NK-92 (cell line): ENCODE results near the gene RHOBTB3.
"Not testable (repeated sequence)": the region's sequence is repeated elsewhere in the genome, so short reads cannot be mapped to it uniquely, and the experiment has no call there.

Experiments
- DNase-seq: peaks from one replicate; lab custom pipeline; 2025; ENCODE audit not compliant: unreplicated experiment; lab: John Stamatoyannopoulos, UW

Gene RHOBTB3

DNA sequence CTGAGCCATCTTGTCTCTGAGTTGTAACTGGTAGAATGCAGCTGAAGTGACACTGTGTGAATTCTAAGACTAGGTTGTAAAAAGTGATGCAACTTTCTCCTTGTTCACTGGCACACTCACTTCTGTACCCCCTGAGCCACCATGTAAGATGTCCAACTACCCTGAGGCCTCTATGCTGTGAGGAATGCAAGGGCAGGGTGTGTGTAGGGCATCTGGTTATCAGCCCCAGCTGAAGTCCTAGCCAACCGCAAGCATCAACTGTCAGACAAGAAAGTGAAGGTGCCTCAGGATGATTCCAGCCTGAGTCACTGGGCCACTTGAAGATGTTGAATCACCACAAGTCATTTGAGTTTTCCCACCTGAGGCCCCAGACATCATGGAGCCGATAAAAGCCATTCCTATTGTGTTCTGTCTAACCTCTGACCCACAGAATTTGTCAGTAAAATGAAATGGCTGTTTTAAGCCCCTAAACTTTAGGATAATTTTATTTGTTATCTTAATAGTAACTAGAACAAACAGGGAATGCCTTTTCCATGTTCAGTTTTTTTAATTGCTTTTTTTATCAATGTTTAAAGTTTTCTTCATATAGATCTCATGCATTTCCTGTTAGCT lies 18.7 kb upstream of the RHOBTB3 start:
- DNase-seq: no peak

DNA sequence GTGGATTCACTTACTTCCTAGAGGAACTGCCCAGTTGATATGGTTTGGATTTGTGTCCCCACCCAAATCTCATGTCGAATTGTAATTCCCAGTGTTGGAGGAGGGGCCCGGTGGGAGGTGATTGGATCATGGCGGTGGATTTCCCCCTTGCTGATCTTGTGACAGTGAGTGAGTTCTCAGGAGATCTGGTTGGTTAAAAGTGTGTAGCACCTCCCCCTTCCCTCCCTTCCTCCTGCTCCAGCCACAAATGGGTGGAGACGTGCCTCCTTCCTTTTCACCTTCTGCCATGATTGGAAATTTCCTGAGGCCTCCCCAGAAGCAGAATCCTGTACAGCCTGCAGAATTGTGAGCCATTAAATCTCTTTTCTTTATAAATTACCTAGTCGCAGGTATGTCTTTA lies 17.9 kb upstream of the RHOBTB3 start:
- not testable (repeated sequence) for DNase-seq

DNA sequence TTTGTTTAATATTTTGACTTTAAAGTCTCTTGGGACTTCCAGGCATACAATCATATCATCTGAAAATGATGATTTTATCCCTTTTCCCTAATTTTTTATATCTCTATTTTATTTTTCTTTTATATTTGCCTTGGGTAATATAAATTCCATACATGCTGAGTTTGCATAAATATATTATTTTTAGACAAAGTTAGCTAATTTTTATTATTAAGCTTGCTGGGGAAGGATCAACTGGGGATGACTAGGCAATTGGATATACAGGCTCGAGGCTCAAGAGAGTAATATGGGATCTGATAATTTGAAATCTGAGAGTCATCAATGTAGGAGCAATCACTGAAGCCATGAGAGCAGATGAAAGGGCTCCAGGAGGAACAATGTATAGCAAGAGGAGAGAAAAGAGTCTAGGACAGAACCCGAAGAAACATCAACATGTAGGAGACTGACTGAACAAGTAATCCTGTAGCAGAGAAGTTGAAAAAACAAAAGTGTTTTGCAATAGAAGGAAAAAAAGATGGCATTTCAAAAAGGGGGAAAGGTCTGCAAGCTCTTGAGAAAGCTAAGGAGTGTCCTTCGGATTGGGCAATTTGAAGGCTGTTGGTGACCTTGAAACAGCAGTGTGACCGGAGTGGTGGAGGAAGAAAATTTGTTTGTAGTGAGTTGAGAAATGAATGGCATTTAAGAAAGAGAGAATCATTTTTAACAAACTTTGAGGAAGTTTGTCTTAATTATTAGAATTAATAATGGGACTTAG lies 17.0 kb upstream of the RHOBTB3 start:
- no peak for DNase-seq

DNA sequence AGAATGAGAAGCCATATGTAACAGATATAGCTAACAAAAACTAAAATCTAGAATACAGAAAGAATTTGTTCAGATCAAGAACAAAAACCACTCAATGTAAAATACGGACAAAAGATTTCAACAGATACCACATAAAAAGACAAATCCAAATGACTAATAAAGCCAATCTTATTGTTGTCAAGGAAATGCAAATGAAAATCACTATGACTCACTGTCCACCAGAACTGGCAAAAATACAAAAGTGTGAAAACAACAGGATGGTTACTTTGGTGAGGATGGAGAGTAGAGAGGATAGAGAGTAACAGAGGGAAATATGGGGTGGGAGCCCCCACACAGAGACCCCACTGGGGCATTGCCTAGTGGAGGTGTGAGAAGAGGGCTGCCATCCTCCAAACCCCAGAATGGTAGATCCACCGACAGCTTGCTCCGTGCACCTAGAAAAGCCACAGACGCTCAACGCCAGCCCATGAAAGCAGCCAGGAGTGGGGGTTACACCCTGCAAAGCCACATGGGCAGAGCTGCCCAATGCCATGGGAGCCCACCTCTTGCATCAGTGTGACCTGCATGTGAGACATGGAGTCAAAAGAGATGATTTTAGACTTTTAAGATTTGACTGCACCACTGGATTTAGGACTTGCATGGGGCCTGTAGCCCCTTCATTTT lies 15.2 kb upstream of the RHOBTB3 start:
- DNase-seq: no peak

GRCh38 chr5:95717439-95717838 lies 13.7 kb upstream of the RHOBTB3 start:
- DNase-seq: no peak

DNA sequence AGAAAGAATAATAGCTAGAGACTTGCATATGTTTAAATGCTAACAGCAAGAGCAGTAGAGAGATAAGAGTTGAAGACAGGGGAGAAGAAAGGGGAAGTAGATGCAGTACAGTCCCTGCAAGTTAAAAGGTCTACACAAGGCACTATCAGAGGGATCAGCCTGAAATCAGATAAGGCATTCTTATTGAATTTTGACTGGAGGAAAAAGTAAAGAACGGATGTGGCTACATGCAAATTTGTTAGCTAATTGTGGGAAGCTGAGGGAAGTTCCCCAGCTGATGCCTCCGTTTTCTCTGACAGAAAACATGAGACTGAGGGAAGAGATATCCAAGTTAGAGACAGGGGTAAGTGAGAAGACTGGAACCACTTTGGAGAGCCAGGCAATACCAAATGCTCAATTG lies 12.9 kb upstream of the RHOBTB3 start:
- no peak for DNase-seq

GRCh38 chr5:95718738-95719137 lies 12.4 kb upstream of the RHOBTB3 start:
- DNase-seq: no peak

GRCh38 chr5:95720094-95720786 lies 10.9 kb upstream of the RHOBTB3 start:
- no peak for DNase-seq

DNA sequence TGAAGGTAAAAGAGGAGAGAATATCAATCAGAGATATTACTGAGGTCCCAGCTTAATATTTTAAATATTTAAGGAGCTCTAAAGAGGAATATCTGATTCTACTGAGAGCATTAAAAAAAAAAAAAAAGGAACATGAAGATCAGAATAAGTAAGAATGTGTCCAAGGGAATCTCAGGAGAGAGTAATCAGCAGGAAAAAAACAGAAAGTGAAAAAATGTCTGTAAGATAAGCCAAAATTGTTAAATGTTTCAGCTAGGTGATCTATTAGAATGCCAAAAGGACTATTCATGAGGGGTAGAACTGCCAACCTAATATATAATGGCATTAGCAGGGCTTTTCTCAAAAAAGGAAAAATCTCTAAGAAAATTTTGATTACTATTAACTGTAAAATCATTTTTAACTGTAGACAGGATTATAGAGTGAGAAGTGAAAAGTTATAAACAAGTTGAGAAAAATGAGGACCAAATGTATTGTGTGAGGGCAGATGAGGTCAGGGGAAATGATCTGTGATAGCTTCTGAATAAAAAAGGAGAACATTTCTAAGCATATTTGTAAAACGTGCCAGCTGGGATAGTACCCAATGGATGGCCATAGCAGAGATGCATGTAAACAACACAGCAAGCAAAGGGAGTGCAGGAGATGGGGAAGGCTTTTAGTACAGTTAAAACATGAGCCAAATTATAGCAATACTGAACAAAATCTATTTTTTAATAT lies 9.4 kb upstream of the RHOBTB3 start:
- no peak for DNase-seq

- DNase-seq: no peak
These were observed 7.3 kb upstream of the RHOBTB3 start for GRCh38 chr5:95723632-95724369.

DNA sequence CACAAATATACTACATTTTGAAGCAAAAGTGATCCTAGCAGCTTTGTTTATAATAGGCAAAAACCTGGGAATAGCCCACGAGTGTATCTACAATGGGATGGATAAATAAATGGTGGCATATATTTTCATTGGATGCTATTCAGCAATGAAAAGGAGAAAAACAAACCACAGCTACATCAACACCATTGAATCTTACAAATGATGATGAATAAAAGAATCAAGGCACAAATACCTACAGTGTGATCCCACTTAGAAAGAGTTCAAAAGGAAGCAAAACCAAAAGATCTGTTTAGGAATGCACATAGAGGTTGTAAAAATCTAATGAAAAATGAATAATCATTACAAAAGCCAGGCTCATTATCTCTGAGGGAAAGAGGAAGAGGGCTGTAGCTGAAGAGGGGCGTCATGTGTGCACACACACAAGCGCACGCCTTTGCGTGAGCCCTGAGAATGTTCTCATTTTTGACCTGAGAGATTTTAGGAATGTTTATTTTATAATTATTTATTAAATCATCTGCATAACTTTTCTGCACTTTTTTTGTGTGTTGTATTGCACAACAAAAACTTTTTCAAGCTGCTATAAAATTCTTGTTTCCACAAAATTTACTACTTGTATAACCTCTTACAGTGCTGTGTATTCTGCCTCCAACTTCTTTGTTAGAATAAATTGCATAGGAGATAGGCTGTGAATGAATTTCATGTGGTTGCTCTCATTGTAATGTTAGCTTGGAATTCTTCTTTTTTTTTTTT lies 5.9 kb upstream of the RHOBTB3 start:
- DNase-seq: no peak

DNA sequence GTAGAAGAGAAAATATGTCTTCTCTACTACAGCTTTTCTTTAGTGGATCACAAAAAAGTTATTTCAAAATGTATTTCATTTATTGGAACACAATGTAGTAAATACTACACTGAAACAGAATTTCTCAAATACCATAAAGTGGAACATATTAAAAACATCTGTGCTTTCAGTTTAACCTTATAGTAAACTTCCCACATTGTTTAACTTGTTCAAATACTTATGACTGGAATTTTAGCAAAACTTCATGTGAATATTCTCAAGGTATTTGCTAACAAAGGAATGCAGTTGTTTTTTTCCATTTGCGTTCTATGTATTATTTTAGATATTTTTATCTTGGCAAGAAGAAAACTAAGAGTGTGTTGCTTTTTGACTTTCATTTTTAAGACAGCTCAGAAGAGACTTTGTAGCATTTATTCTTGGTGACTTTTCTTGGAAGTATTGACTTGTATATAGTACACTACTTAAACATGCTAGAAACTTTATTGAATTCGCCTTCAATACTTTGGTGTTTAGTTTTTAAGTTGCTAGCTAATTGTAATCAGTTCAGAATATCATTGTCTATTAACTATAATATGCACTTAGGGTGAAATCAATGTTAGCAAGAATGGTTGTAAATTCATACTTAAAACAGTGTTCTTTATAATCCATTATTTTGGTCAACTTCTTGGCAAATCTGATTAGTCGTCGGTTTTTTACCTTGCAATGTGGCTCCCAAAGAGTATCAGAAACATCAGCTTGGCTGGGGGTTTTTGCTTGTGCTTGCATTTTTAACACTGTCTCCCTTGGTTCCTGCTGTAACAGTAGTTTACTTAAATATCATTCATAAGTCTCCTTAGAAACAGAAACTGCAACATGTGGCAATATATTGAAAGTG lies 5.0 kb upstream of the RHOBTB3 start:
- no peak for DNase-seq

DNA sequence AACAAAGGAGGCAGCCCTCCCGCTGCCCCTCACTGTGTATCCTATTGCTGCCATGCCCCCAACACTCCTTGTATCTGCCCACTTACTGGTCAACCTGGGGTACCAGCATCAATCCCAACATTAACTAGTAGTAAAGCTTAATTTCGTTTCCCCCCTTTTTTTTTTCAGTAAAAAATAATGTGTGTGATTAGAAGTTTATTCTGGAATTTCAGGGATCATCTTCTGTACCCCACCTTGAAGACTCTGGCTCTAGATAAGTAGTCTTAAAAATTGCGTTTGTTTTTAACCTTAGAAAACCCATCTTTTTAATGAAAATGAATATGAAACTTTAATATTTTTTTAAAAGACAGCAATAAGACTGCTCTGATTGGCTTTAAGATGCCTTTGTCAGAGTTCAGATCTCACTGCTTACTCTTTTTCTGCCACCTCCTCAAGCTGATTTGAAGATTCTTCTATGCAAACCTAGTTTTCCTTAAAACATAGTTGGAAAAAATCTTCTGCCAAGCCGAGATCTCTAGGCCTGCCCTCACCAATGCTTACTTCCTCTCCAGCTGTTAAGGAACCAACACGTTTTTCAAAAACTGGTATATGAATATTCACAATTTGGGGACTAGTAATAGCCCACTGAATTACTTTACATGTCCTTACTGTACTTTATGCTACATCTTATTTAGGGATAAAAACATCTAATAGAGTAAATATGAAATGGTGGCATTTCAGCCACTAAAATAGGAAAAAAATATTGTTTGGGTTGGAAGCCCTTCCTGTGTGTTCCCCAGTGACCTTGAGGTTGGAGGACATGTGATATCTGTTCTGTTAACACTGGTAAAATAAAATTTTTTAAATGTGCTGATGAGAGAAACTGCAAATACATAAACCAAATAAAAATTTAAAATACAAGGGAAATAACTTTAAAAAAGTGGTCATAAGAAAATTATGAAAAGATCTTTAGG lies 4.0 kb upstream of the RHOBTB3 start:
- DNase-seq: no peak

- no peak for DNase-seq
These were observed 3.4 kb upstream of the RHOBTB3 start for GRCh38 chr5:95727764-95728191.

DNA sequence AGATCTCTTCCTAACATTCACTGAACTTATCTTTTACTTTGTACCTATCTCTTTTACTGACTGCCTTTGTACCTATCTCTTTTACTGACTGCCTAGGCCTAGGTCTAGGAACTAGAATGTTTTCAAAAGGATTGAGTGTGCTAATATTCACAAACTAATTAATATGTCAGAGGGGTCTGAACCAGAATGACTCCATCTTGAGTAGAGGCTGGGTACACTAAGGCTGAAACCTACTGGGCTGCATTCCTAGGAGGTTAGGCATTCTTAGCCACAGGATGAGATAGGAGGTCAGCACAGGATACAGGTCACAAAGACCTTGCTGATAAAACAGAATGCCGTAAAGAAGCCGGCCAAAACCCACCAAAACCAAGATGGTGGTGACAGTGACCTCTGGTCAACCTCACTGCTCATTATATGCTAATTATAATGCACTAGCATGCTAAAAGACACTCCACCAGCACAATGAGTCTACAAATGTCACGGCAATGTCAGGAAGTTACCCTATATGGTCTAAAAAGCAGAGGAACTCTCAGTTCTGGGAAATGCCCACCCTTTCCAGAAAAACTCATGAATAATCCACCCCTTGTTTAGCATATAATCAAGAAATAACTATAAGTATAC lies 2.5 kb upstream of the RHOBTB3 start:
- no peak for DNase-seq

GRCh38 chr5:95729115-95730010 lies 1.8 kb upstream of the RHOBTB3 start:
- DNase-seq: no peak
